ENCODE results near the gene DLEU7.

The DLEU7 gene

DNA sequence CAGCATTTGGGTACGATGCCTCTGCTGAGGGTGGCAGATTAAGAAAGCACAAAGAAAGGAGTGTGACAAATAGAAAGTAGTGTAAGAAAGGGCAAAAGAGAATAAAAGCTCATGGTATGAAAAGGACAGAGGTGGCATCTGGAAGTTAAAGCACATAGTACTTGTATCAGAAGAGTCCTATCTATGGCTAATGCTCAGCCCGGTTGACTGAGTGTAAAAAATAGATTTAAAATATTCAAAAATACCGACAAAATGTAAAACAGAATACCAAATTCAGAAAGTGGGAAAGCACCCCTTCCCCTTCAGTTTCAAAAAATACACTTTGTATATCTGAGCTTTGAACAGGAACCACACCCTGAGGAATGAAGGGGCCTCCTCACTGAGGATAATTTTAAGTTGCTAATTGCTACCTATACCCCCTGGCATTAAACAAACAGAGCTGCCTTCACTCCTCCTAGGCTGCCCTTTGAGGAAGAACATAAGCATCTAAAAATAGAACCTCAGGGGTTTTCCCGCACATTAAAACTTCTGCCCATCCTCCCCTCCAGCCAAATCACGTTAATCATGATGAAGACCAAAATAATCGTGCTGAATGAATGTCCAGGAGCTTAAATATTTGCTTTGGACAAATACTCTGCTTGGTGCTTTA lies 43.3 kb downstream of the DLEU7 start:
- in situ Hi-C loops (cut with MboI; ENCODE audit: low sequenced_read_pairs, unreplicated experiment): loop anchor here (10.0 kb wide), 2 partner anchors 105 to 825 kb away; partner anchors contain the start of gene RNASEH2B

GRCh38 chr13:50798923-50799322 lies 44.6 kb downstream of the DLEU7 start:
- in situ Hi-C loops (cut with MboI; ENCODE audit: low sequenced_read_pairs, unreplicated experiment): no loop called here
- DNase-seq (ENCODE audit: low spot score): no peak
- no peak for TF ChIP-seq CTCF (IDR thresholded peaks at IDR 0.05; ENCODE audit: borderline replicate concordance, control extremely low read depth, extremely low read depth, insufficient read depth, missing control alignments)

More for the DNA sequence above, 43.3 kb downstream of the DLEU7 start:
- no peak for TF ChIP-seq CTCF (IDR thresholded peaks at IDR 0.05; ENCODE audit: borderline replicate concordance, control extremely low read depth, extremely low read depth, insufficient read depth, missing control alignments)
- no peak for DNase-seq (ENCODE audit: low spot score)

- in situ Hi-C loops (cut with MboI; ENCODE audit: low sequenced_read_pairs, unreplicated experiment): no loop called here
- no peak for TF ChIP-seq CTCF (IDR thresholded peaks at IDR 0.05; ENCODE audit: borderline replicate concordance, control extremely low read depth, extremely low read depth, insufficient read depth, missing control alignments)
- DNase-seq (ENCODE audit: low spot score): no peak
Observed at GRCh38 chr13:50797091-50797490, 46.4 kb downstream of the DLEU7 start.

DNA sequence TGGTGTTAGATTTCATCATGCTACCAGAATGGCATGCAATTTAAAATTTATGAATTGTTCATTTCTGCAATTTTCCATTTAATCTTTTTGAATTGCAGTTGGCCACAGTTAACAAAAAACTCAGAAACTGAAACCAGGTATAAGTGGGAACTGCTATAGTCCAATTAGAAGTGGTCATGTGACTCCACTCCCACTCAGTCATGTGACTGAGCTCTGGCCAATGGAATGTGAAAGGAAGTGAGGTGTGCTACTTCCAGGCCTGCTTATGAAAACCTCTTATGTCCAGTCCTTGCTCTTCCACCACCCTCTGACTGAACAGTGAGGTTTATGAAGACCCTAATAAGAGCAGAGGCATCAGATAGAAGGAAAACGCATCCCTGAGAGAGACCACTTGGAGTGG lies 47.0 kb downstream of the DLEU7 start:
- no peak for DNase-seq (ENCODE audit: low spot score)
- in situ Hi-C loops (cut with MboI; ENCODE audit: low sequenced_read_pairs, unreplicated experiment): no loop called here
- no peak for TF ChIP-seq CTCF (IDR thresholded peaks at IDR 0.05; ENCODE audit: borderline replicate concordance, control extremely low read depth, extremely low read depth, insufficient read depth, missing control alignments)

DNA sequence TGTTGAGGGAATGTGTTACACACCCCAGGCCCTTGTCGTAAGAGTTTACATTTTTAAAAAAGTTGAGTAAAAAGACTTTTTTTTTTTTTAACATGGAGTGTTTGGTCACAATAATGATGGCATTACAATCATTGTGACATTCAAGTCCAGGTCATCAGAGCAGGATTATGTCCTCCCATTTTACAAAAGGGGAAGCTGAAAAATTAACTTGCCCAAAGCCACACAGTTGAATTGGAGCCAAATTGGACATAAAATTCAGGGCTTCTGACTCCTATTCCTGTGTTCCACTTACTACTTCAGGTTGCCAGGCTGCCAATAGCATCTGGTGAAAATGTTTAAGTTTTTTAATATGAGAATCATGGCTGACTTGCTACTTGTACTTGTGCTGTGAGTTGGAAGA lies 49.3 kb downstream of the DLEU7 start:
- DNase-seq (ENCODE audit: low spot score): no peak
- in situ Hi-C loops (cut with MboI; ENCODE audit: low sequenced_read_pairs, unreplicated experiment): no loop called here

GRCh38 chr13:50793026-50793425 lies 50.5 kb downstream of the DLEU7 start:
- DNase-seq (ENCODE audit: low spot score): no peak
- TF ChIP-seq CTCF (IDR thresholded peaks at IDR 0.05; ENCODE audit: borderline replicate concordance, control extremely low read depth, extremely low read depth, insufficient read depth, missing control alignments): no peak
- in situ Hi-C loops (cut with MboI; ENCODE audit: low sequenced_read_pairs, unreplicated experiment): no loop called here

More for the DNA sequence above, 49.3 kb downstream of the DLEU7 start:
- no peak for TF ChIP-seq CTCF (IDR thresholded peaks at IDR 0.05; ENCODE audit: borderline replicate concordance, control extremely low read depth, extremely low read depth, insufficient read depth, missing control alignments)
